GF-D8 (cell line): ENCODE measurements around the gene COX20.
"Not testable (repeated sequence)": the region's sequence is repeated elsewhere in the genome, so short reads cannot be mapped to it uniquely, and the experiment has no call there.

Experiments
- DNase-seq: peaks from one replicate; lab custom pipeline; 2025; lab: John Stamatoyannopoulos, UW

Gene COX20

DNA sequence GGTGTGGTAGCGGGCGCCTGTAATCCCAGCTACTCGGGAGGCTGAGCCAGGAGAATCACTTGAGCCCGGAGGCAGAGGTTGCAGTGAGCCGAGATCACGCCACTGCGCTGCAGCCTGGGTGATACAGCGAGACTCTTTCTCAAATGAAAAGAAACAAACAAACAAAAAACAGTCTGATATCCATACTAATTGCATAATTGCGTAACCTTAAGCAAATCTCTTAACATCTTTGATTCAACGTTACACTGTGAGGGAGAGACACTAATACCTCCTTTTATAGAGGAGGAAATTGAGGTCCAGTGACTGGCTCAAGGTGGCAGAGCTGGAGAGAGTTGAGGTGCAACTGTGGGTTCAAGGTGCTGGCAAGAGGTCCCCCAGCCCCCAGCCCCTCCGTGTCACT lies 12.6 kb upstream of the COX20 start:
- no peak for DNase-seq

DNA sequence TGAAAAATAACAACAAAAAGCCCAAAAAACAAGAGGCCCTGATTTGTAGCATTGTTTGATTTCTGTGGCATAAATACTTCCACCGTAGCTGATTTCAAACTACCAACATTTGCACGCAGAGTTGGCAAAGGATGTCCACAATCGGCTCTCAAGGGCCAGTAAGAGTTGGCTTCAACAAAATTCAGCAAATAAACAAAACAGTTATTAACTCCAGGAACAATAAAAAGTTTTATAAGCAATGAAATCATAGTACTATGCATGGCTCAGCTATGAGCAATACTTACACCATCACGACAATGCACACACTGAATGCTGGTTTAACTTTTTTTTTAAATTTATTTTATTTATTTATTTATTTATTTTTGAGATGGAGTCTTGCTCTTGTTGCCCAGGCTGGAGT lies 8.7 kb upstream of the COX20 start:
- DNase-seq: no peak

GRCh38 chr1:244830639-244831038 lies 4.8 kb upstream of the COX20 start:
- no peak for DNase-seq

DNA sequence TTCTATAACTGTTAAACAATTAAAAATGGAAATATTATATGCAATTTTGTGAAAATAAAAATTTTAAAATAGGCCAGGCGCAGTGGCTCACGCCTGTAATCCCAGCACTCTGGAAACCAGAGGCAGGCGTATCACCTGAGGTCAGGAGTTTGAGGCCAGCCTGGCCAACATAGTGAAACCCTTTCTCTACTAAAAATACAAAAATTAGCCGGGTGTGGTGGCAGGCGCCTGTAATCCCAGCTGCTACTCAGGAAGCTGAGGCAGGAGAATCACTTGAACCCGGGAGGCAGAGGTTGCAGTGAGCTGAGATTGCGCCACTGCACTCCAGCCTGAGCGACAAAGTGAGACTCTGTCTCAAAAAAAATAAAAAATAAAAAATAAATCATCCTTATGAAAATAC lies 2.2 kb upstream of the COX20 start:
- not testable (repeated sequence) for DNase-seq

DNA sequence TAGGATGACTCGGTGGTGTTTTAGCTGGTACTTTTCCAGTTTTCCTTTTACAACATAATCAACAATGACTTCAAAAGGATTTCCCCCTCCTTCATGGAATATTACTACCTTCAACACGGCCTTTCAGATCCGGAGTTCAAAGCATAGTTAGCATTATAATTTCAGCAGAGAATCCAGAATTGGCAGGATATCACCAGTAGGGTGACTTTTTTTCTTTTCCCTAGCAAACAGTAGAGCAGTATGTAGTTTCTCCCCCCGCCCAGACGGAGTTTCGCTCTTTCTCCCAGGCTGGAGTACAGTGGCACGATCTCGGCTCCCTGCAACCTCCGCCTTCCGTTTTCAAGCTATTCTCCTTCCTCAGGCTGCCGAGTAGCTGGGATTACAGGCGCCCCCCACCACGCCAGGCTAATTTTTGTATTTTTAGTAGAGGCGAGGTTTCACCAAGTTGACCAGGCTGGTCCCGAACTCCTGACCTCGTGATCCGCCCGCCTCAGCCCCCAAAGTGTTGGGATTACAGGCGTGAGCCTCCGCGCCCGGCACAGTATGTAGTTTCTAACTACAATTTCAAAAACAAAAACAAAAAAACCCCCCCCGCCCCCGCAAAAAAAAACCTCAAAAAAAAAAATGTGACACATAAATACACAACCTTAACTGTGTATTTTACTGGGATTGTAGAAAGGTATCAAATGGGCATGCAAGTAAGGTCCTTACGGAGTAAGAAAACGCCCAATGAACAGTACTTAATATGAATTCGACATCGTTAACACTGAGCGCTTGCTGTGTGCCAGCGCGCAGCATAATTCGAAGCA lies 1.5 kb upstream of the COX20 start:
- DNase-seq: peak; percentile 68

GRCh38 chr1:244834543-244835275 lies 749 bp upstream of the COX20 start:
- peak; percentile 94 for DNase-seq

DNA sequence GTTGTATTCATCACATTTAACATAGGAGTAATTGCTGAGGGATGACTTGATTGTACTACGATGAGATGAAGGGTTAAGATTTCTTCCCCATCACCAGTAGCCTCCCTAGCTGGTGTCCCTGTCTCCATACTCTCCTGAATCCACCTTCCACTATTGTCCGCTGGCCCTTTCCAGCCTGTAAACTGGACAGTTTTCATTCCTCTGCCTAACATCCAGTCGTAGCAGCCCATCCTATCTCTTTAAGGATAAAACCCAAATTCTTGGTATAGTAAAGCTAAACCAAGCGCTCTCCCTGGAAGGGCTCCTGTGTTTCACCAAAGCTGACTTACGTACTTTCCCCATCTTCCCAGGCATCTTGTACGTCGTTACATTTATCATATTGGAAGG lies 670 bp downstream of the COX20 start:
- DNase-seq: no peak

DNA sequence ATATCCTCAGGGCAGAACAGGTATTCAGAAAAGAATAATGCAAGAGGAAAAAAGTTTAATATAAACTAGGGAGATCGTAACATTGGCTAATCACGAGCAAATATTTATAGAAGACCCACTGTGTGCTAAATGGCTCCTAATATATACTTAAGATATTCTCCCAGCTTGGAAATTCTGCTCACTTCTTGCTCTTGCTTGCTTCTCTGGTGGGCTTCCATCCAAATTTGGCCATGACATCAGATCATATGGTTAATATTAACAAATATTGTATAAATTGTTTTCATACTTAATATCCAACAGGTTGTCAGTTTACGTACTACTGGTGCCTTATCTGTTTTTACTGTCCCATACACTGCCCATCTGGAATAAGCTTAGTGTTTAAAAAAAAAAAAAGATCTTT lies 1.1 kb downstream of the COX20 start:
- DNase-seq: no peak

DNA sequence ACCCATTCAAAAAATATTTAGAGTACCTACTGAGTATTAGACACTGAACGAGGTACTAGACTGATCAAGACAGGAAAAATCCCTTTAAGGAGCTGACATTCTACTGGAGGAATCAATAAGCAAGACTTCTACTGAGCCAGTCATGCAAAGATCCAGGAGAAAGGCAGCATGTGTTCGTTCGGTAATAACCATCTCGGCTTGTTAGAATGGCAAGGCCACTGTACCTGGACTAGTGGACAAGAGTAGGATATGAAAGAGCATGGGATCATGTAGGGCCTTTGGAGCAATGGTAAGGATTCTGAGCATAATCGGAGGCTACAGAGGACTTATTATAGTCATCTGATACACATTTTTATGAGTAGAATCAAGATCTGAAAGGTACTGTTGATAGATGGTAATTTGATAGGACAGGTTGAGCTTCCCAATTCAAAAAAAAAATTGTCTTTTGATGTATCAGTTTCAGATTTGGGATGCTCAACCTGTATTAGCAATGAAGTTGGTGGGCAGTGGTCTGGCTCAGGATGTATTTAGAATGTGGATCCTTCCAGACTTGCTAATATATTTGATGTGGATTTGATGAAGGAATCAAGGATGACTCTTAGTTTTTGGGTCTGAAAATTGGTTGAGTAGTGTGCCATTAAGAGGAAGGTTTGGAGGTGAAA lies 2.3 kb downstream of the COX20 start:
- no peak for DNase-seq

- DNase-seq: no peak
Measured at GRCh38 chr1:244839656-244840055, 4.2 kb downstream of the COX20 start.

- no peak for DNase-seq
Measured at GRCh38 chr1:244840219-244840794, 4.8 kb downstream of the COX20 start.

- no peak for DNase-seq
Measured at GRCh38 chr1:244841273-244841927, 5.9 kb downstream of the COX20 start.

DNA sequence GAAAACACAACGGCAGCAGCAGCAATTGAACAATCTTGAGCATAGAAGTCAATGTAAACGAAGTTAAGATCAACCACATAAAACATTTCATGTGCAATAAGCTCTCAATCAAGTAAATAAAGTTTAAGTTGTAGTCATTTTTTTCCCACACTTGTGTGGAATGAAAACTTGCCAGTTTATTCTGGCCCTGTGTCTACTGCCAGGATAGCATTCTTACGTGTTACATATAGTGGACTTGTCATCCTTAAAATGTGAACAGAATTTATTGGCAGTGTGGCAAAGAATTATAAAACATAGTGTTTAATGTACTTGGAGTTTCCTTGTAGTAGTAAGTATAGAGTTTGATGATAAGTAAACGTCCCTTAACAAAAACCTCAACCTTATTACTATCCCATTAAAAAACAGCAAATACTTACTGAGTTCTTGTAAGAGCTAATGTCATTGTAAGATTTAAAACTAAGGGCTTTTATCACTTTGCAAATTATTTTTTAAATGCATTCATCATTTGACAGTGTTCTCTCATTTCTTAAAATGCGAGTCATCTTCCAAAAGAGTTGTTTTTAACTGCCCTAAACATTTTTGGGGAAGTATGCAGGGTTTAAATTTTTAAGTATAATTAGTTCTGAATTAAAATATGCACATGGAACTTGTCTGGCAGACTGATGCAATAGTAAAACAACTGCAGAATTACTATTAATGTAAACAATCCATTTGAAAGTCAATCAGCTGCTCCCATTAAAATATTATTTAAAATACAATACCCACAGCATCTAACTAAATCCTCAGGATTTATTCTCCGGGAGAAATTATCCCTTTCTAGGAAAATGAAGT lies 7.9 kb downstream of the COX20 start:
- no peak for DNase-seq

- no peak for DNase-seq
Measured at GRCh38 chr1:244844155-244845121, 9.0 kb downstream of the COX20 start.

GRCh38 chr1:244846653-244847052 lies 11.2 kb downstream of the COX20 start:
- no peak for DNase-seq

DNA sequence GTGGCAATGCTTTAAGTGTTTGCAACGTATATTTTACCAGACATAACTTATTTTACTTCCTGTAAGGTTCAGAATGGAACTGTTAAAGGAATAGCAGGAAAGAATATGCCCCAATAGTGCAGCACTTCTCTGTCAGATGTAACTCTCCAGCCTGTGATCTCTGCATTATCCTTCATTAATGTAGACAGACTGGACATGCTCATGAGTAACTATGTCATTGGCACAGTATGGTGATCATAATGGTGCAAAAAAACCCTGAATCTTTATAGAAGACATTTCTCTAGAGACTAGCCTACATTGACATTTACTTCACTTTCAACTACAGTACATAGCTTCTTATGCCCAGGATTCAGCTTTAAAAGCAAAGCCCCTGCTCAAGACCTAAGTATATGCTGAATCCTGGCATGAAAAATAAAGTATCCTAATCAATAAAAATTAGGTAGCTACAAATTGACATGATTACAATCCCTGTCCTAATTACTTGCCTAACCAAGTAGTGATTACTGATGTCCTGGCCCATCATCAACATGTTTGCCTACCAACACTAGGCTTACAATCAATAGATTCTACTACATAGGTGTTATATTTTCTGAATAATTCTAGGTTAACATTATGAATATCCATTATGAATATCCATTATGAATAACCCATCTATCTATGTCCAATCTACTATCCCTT lies 13.9 kb downstream of the COX20 start:
- no peak for DNase-seq

GRCh38 chr1:244850099-244850852 lies 14.8 kb downstream of the COX20 start:
- DNase-seq: no peak

GRCh38 chr1:244850896-244851295 lies 15.4 kb downstream of the COX20 start:
- no peak for DNase-seq
